ENCODE measurements around the gene CYTH3. TPM values are rescaled to one million over a fixed set of nuclear protein-coding genes. Genes with fewer than 3 reads are reported as not detected.

The CYTH3 gene
- total and polyA plus RNA-seq, 9 of the 15 experiments (the other 6 are each of a cell fraction or from before 2014, with no cell fraction given) = 0.25 to 15.2 (median 11.4) TPM

- TF ChIP-seq ZNF778 (CRISPR knock-in tag; IDR thresholded peaks at IDR 0.05) = no peak
- no peak for TF ChIP-seq HDAC6 (IDR thresholded peaks at IDR 0.05; ENCODE audit: low read depth, low read length)
- TF ChIP-seq CHD2 (IDR thresholded peaks at IDR 0.05; ENCODE audit: low read depth, low read length) = no peak
Observed at GRCh38 chr7:6157685-6158423, 114.6 kb downstream of the CYTH3 start (continued).

- intact Hi-C loops (cut with micrococcal nuclease) (no loop called here), in situ Hi-C loops (cut with MboI) (no loop called here)
- TF ChIP-seq KLF16 (IDR thresholded peaks at IDR 0.05) (no peak), HNRNPL (IDR thresholded peaks at IDR 0.05; ENCODE audit: low read depth, low read length) (no peak), ZNF445 (CRISPR knock-in tag; IDR thresholded peaks at IDR 0.05; ENCODE audit: low read depth) (no peak), ZNF707 (CRISPR knock-in tag; conservative IDR thresholded peaks at IDR 0.05) (no peak), PHTF2 (CRISPR knock-in tag; IDR thresholded peaks at IDR 0.05) (no peak), CHD4 (IDR thresholded peaks at IDR 0.05; ENCODE audit: insufficient read depth, insufficient replicate concordance, low read depth, low read length, poor library complexity, severe bottlenecking) (no peak), ZNF77 (CRISPR knock-in tag; IDR thresholded peaks at IDR 0.05) (no peak), SMAD3 (CRISPR knock-in tag; conservative IDR thresholded peaks at IDR 0.05) (no peak), U2AF1 (optimal IDR thresholded peaks at IDR 0.05; ENCODE audit: low read depth, low read length) (no peak), ZNF764 (CRISPR knock-in tag; IDR thresholded peaks at IDR 0.05; ENCODE audit: low read depth) (no peak), THRAP3 (IDR thresholded peaks at IDR 0.05; ENCODE audit: borderline replicate concordance) (no peak), FOXA1 (IDR thresholded peaks at IDR 0.05; ENCODE audit: borderline replicate concordance) (no peak), TBP (optimal IDR thresholded peaks at IDR 0.05; ENCODE audit: low read depth, low read length) (no peak), ZNF253 (CRISPR knock-in tag; conservative IDR thresholded peaks at IDR 0.05) (no peak), POLR3G (IDR thresholded peaks at IDR 0.05; ENCODE audit: extremely low read depth, insufficient read length, insufficient replicate concordance) (no peak)
- Histone ChIP-seq H4K20me1 (replicated peaks; ENCODE audit: control insufficient read depth, insufficient read depth, low read length) (0 out of 2 replicates have a peak, but pooled peaks cover 8% of the 10 kb centered on the region), H3K27me3 (ENCODE audit: control insufficient read depth in 2 of 2, insufficient read depth in 2 of 2, low read length in 2 of 2) (no peaks in the 10 kb centered on the region), H3K4me1 (replicated peaks in 1 of 2; ENCODE audit: control insufficient read depth in 2 of 2, insufficient read depth in 2 of 2, low read length in 2 of 2) (no peaks in the 10 kb centered on the region), H2AFZ (ENCODE audit: low read depth, low read length) (no peak overlapping the region), H3K4me3 (no peak overlapping the region), H3K36me3 (ENCODE audit: control insufficient read depth, insufficient read depth, low read length) (peaks cover 92% of the 10 kb centered on the region), H3K9ac (ENCODE audit: insufficient read depth in 1 of 2, low read depth in 2 of 2, low read length in 2 of 2) (no peak overlapping the region), H3K79me2 (ENCODE audit: control insufficient read depth, insufficient read depth, low read length) (no peaks in the 10 kb centered on the region), H3K9me3 (replicated peaks; ENCODE audit: control insufficient read depth, insufficient read depth, low read depth, low read length) (no peaks in the 10 kb centered on the region), H3K9me1 (ENCODE audit: control insufficient read depth, insufficient read depth, low read length) (no peaks in the 10 kb centered on the region), H3K4me2 (ENCODE audit: insufficient read depth, low read length) (no peak overlapping the region), H3K27ac (ENCODE audit: extremely low read depth, low read depth, low read length) (no peak overlapping the region)
- BruUV-seq (replicated peaks) = no TSS peak
- WGBS (ENCODE audit: insufficient coverage, low coverage, missing lambda C conversion rate) = 97% methylated on average over 9 of the region's 11 CpGs
- FAIRE-seq (no peak), DNase-seq (ENCODE audit: extremely low read depth in 1 of 4, low spot score in 3 of 4) (no peak), ATAC-seq (no peak)
- POLR2A ChIA-PET = interaction anchor here (0.9 kb wide), 1 partner anchor 37 kb away, joined by 3 read pairs; no protein-coding TSS in a partner anchor
- CTCF ChIA-PET (ENCODE audit: low intra/inter-chr PET ratio) = no interaction called here
Observed at GRCh38 chr7:6156734-6157133, 115.7 kb downstream of the CYTH3 start.

Data from K562 (cell line).